ENCODE results near the gene PCNX2.

- TF ChIP-seq, protein P1, sequence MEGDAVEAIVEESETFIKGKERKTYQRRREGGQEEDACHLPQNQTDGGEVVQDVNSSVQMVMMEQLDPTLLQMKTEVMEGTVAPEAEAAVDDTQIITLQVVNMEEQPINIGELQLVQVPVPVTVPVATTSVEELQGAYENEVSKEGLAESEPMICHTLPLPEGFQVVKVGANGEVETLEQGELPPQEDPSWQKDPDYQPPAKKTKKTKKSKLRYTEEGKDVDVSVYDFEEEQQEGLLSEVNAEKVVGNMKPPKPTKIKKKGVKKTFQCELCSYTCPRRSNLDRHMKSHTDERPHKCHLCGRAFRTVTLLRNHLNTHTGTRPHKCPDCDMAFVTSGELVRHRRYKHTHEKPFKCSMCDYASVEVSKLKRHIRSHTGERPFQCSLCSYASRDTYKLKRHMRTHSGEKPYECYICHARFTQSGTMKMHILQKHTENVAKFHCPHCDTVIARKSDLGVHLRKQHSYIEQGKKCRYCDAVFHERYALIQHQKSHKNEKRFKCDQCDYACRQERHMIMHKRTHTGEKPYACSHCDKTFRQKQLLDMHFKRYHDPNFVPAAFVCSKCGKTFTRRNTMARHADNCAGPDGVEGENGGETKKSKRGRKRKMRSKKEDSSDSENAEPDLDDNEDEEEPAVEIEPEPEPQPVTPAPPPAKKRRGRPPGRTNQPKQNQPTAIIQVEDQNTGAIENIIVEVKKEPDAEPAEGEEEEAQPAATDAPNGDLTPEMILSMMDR (IDR thresholded peaks at IDR 0.05) = no peak
- TF ChIP-seq POLR2A (IDR thresholded peaks at IDR 0.05) = no peak
Observed at GRCh38 chr1:233086961-233087881, 208.3 kb downstream of the PCNX2 start.

Data from esophagus squamous epithelium (tissue), 4 donors.